ENCODE data around the gene RERE.

GRCh38 chr1:8831340-8831739, 13.9 kb upstream of the RERE start:
- TF ChIP-seq CTCF (conservative IDR thresholded peaks at IDR 0.05; ENCODE audit: low read length) (peak; percentile 28; the same call in 1 of the 2 replicates), EZH2phosphoT487 (IDR thresholded peaks at IDR 0.05; ENCODE audit: borderline replicate concordance, low read depth, low read length) (no peak)

Data from OCI-LY7 (cell line).